Gastroesophageal sphincter (tissue), 4 donors: ENCODE data around the gene C1orf21. TPM values are rescaled to one million over a fixed set of nuclear protein-coding genes. Genes with fewer than 3 reads are reported as not detected.
A peak's percentile ranks its signal among the peaks of the same experiment; 100 is the strongest.

ENCODE experiments used
- ATAC-seq: fragments of 150-250 bp; one replicate; pipeline ENCODE4 v1.9.1; 2016; ENCODE audit warnings: mild to moderate bottlenecking, moderate library complexity
- H3K27ac ChIP-seq, 4 donors: fragments of 200-600 bp; sonication (generic) in 3 of 4; 1 replicate in 3 of 4; 2 replicates in 1 of 4; pipeline ENCODE4 v1.5.1; 2016 to 2019
- H3K27me3 ChIP-seq: fragments of 200-600 bp; sonication (generic); one replicate; pipeline ENCODE4 v1.5.1; 2019
- H3K36me3 ChIP-seq, 2 donors: fragments of 200-600 bp; sonication (generic); one replicate each; pipeline ENCODE4 v1.5.1; 2019; ENCODE audit warnings: control low read depth in 1 of 2
- H3K4me1 ChIP-seq, 3 donors: fragments of 200-600 bp; sonication (generic); 1 replicate in 2 of 3; 2 replicates in 1 of 3; pipeline ENCODE4 v1.5.1; 2016 to 2019; ENCODE audit warnings: control low read depth in 2 of 3
- H3K4me3 ChIP-seq, 2 donors: fragments of 200-600 bp; sonication (generic); one replicate each; pipeline ENCODE4 v1.5.1; 2019; ENCODE audit warnings: mild to moderate bottlenecking in 1 of 2, moderate library complexity in 1 of 2
- H3K9me3 ChIP-seq, 3 donors: fragments of 200-600 bp; sonication (generic); one replicate each; pipeline ENCODE4 v1.5.1; 2017 to 2019; ENCODE audit warnings: control low read depth in 2 of 3
- EP300 ChIP-seq: sonication (generic); formaldehyde crosslinking; IDR thresholded peaks from one replicate; pipeline ENCODE4 v1.6.1; 2017; ENCODE audit warnings: antibody characterized with exemption, mild to moderate bottlenecking
- POLR2A ChIP-seq, 2 donors: fragments of 450-650 bp; IDR thresholded peaks; one replicate each; pipeline ENCODE4 v1.6.1; 2017; ENCODE audit warnings: antibody characterized with exemption in 2 of 2, mild to moderate bottlenecking in 2 of 2, moderate library complexity in 1 of 2
- POLR2AphosphoS5 ChIP-seq: sonication (generic); formaldehyde crosslinking; IDR thresholded peaks from one replicate; pipeline ENCODE4 v1.6.1; 2017; ENCODE audit warnings: antibody characterized with exemption
- WGBS, 2 donors: methylation state at CpG; one replicate each; pipeline ENCODE4 v1.1.5; 2018; ENCODE audit warnings: low coverage in 1 of 2; 5-methylcytosine and 5-hydroxymethylcytosine counted together
- total RNA-seq, 4 donors: library from RNA; depleted of rRNA; stranded (reverse); fragments of >200 nt; gene quantifications; one replicate each; pipeline ENCODE4 v1.1.0, GENCODE V29; 2016
- TF ChIP-seq, protein P1 (sequence below), 4 experiments: fragments of 200-600 bp in 2 of 4; fragments of 450-650 bp in 2 of 4; sonication (generic) in 1 of 4; IDR thresholded peaks; one replicate each; pipeline ENCODE4 v1.5.1; 2017 to 2019; ENCODE audit warnings: antibody characterized with exemption in 4 of 4, mild to moderate bottlenecking in 2 of 4, moderate library complexity in 2 of 4

The C1orf21 gene
- total RNA-seq, 4 donors from 2014 or later = 81.4 to 167 (median 121) TPM

DNA sequence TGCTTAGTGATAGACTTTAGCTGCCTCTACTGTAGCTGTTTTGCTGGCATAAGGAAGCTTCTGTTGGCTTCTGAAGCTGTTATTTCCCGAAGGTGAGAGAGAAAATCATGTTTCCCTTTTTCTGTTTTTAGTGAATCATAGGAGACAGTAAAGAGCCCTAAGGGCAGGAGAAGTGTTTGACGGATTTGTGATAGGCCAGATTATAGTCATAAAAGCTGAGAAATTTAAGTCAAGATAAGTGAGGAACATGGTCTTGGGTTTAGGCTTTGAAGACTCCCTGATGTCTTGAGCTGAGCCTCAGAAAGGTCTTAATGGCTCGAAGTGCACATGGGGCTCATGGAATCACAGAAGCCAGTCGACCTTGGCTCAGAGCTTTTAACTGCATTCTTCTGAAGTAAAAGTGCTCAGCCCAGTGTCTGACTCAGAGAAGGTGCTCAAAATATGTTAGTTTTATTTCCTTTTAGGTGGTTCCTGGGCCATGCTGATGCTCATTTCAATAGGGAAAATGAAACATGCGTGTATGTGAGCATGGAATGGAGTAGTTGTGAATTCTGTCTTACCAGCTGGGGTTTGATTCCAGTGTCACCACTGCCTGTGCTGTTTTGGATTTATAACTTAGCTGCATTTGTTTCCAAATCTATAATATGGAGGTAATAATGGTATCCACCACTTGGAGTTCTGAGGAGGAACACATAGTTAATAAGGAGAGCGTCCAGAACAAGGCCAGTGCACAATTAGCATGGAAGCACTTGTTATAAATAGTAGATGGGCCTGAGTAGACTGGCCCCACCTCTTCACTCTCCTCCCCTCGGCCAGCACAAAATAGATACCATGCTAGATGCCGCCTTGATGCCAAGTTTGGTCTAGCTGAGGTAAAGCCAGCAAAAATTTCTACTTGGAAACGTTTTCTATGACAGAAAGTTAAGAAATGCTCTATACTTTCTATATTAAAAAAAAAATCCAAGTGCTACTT, 99.2 kb downstream of the C1orf21 start:
- no peak for ATAC-seq
- peak overlapping the region; percentile 70 to 83 (median 76) for H3K27ac ChIP-seq

DNA sequence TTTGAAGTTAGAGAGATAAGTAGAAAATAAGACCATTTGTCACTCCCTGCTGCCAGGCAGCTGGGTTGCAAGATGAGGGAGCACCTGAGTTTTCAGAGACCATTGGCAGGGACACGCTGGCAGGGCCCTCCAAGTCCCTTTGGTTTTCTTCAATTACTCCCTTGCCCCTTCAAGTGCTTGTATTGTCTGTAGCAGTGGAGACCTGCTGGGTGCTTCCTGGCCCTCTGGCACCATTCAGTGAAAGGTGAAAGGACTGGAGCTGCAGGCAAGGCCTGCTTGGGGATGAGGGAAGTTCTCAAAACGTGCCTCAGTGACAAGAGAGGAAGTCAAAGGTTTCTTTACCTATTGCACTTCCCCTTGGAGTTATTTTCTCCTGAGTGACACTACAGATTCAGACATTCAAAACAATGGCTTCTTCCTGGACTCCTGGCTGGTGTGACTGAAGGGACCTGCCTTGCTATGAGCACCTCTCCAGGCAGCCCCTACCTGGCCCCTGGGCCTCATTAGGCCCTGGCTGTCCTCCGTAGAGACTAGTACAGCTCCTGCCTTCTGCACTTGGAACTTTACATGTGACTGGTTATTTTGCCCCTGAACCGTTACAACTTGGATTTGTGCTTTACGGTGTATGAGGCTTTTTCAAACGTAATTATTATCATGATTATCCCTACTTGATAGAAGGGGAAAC, 100.1 kb downstream of the C1orf21 start:
- Histone ChIP-seq H3K27me3 (no peaks in the 10 kb centered on the region), H3K4me3 (no peak overlapping the region), H3K27ac (peak overlapping the region; percentile 5 to 83 (median 76)), H3K4me1 (peaks cover 52 to 92% (median 59%) of the 10 kb centered on the region in 3 donors), H3K9me3 (no peaks in the 10 kb centered on the region), H3K36me3 (no peaks in the 10 kb centered on the region)
- 68 to 80% methylated on average over 2 to 6 of the region's 6 CpGs for WGBS, 2 donors
- TF ChIP-seq EP300 (no peak), POLR2AphosphoS5 (no peak), POLR2A (IDR thresholded peaks at IDR 0.05) (no peak)
- TF ChIP-seq, protein P1, sequence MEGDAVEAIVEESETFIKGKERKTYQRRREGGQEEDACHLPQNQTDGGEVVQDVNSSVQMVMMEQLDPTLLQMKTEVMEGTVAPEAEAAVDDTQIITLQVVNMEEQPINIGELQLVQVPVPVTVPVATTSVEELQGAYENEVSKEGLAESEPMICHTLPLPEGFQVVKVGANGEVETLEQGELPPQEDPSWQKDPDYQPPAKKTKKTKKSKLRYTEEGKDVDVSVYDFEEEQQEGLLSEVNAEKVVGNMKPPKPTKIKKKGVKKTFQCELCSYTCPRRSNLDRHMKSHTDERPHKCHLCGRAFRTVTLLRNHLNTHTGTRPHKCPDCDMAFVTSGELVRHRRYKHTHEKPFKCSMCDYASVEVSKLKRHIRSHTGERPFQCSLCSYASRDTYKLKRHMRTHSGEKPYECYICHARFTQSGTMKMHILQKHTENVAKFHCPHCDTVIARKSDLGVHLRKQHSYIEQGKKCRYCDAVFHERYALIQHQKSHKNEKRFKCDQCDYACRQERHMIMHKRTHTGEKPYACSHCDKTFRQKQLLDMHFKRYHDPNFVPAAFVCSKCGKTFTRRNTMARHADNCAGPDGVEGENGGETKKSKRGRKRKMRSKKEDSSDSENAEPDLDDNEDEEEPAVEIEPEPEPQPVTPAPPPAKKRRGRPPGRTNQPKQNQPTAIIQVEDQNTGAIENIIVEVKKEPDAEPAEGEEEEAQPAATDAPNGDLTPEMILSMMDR (IDR thresholded peaks at IDR 0.05) = no peak
- ATAC-seq = no peak

More for the DNA sequence above, 99.2 kb downstream of the C1orf21 start:
- H3K27me3 ChIP-seq = no peaks in the 10 kb centered on the region
- no peak overlapping the region for H3K4me3 ChIP-seq
- no peaks in the 10 kb centered on the region for H3K9me3 ChIP-seq
- H3K36me3 ChIP-seq = no peaks in the 10 kb centered on the region
- TF ChIP-seq POLR2A (IDR thresholded peaks at IDR 0.05) = no peak
- TF ChIP-seq POLR2AphosphoS5 = no peak
- TF ChIP-seq, protein P1 (IDR thresholded peaks at IDR 0.05) = peak in 1 of 4 experiments; percentile 8
- TF ChIP-seq EP300 = no peak
- peaks cover 44 to 92% (median 50%) of the 10 kb centered on the region in 3 donors for H3K4me1 ChIP-seq
- 46 to 49% methylated on average over 9 of the region's 9 CpGs for WGBS, 2 donors

DNA sequence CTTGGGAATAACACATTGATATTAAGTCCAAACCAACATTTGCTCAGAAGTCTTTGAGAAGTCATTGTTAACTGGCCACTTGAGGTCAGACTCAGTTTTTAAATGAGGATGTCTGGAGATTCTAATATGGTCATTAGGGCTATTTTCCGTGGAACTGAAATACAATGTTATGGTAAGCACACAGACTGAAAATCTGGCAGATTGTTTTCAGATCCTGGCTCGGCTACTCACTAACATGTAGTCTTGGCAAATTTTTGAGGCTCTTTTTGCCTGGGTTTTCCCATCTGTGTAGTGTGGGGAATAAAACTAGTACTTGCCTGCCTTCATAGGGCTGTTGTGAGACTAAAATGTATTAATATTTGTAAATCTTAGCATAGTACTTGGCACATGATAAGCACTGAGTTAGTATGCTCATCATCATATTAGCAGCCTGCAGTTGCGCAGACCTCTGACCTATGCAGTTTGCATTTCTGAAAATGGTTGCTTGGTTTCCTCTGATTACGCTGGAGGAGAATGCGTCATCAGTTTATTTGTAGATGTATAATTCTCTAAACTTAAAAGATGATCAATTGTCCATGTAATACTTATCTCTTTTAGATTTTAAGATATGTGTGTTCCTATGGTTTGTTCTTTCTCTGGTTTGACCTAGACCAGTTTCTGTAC, 100.8 kb downstream of the C1orf21 start:
- H3K27me3 ChIP-seq = no peaks in the 10 kb centered on the region
- H3K4me3 ChIP-seq = no peak overlapping the region
- TF ChIP-seq POLR2A (IDR thresholded peaks at IDR 0.05) (no peak), POLR2AphosphoS5 (no peak), EP300 (no peak)
- TF ChIP-seq, protein P1 (IDR thresholded peaks at IDR 0.05) = no peak
- ATAC-seq = no peak
- 73 to 80% methylated on average over 5 of the region's 5 CpGs for WGBS, 2 donors
- H3K27ac ChIP-seq = peak overlapping the region; percentile 5 to 83 (median 76)
- H3K4me1 ChIP-seq = peaks cover 56 to 92% (median 66%) of the 10 kb centered on the region in 3 donors
- H3K9me3 ChIP-seq = no peaks in the 10 kb centered on the region
- H3K36me3 ChIP-seq = no peaks in the 10 kb centered on the region

DNA sequence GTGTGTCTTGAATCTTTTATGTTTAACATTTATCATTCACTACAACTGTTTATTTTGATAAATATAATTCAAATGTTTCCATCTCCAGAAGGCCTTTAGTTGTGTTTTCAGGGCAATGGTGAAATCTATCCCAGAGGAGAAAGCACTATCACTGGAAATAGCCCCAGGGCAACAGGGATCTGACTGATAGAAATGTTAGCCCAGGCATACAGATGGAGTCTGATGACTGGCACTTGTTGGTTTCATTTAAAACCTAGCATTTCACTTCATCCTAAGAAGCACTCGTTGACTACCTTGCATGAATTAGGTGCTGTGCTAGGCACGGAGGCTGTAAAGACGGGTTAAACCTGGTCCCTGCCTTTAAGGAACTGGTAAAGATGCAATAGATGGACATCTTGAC, 103.1 kb downstream of the C1orf21 start:
- Histone ChIP-seq H3K4me1 (peaks cover 61 to 92% (median 63%) of the 10 kb centered on the region in 3 donors), H3K27ac (peak overlapping the region in 2 of 4 donors; percentile 11 to 20), H3K4me3 (no peak overlapping the region), H3K9me3 (no peaks in the 10 kb centered on the region), H3K27me3 (no peaks in the 10 kb centered on the region), H3K36me3 (no peaks in the 10 kb centered on the region)
- 94 to 100% methylated on average over 3 of the region's 3 CpGs for WGBS, 2 donors
- TF ChIP-seq, protein P1 (IDR thresholded peaks at IDR 0.05) = no peak
- TF ChIP-seq POLR2A (IDR thresholded peaks at IDR 0.05) (no peak), POLR2AphosphoS5 (no peak), EP300 (no peak)
- ATAC-seq = no peak
